Uterus (tissue), 4 donors: ENCODE measurements around the gene FSHB. TPM values are rescaled to one million over a fixed set of nuclear protein-coding genes. Genes with fewer than 3 reads are reported as not detected.

Source experiments
- DNase-seq, 2 donors: peaks; one replicate each; pipeline ENCODE4 v3.0.0-alpha.2; 2019 to 2020
- H3K27ac ChIP-seq, 2 donors: fragments of 200-600 bp; sonication (generic); 1 replicate in 1 of 2; 2 replicates in 1 of 2; pipeline ENCODE4 v1.5.1; 2016 to 2018
- H3K27me3 ChIP-seq, 2 donors: fragments of 200-600 bp; sonication (generic); one replicate each; pipeline ENCODE4 v1.5.1; 2018 to 2019; ENCODE audit warnings: control low read depth in 1 of 2
- H3K36me3 ChIP-seq, 2 donors: fragments of 200-600 bp; sonication (generic); one replicate each; pipeline ENCODE4 v1.5.1; 2019; ENCODE audit warnings: control low read depth in 1 of 2
- H3K4me1 ChIP-seq, 2 donors: fragments of 200-600 bp; sonication (generic); one replicate each; pipeline ENCODE4 v1.5.1; 2018 to 2019; ENCODE audit warnings: control low read depth in 1 of 2
- H3K4me3 ChIP-seq, 2 donors: fragments of 200-600 bp; sonication (generic); 1 replicate in 1 of 2; 2 replicates in 1 of 2; pipeline ENCODE4 v1.5.1; 2018 to 2019; ENCODE audit warnings: mild to moderate bottlenecking in 1 of 2
- H3K9me3 ChIP-seq, 2 donors: fragments of 200-600 bp; sonication (generic); one replicate each; pipeline ENCODE4 v1.5.1; 2019; ENCODE audit warnings: control low read depth in 1 of 2
- POLR2A ChIP-seq, 2 donors: fragments of 450-650 bp; IDR thresholded peaks; one replicate each; pipeline ENCODE4 v1.6.1; 2016; ENCODE audit warnings: antibody characterized with exemption in 2 of 2, mild to moderate bottlenecking in 1 of 2, moderate library complexity in 1 of 2
- intact Hi-C: fragments of 100-400 bp; cut with DNase I; formaldehyde crosslinking; loops from one replicate; pipeline ENCODE4 v1.15.1; 2023; ENCODE audit warnings: low total_unique reads
- total RNA-seq, 4 donors: library from RNA; depleted of rRNA in 3 of 4; stranded (reverse); fragments of >200 nt in 3 of 4; gene quantifications; one replicate each; pipeline versions ENCODE4 v1.1.0 to v1.2.4, GENCODE V29; 2014 to 2023
- TF ChIP-seq, protein P1 (sequence below), 4 experiments: fragments of 200-600 bp in 2 of 4; fragments of 450-650 bp in 2 of 4; sonication (generic) in 2 of 4; IDR thresholded peaks; one replicate each; pipeline ENCODE4 v1.5.1; 2016 to 2019; ENCODE audit warnings: antibody characterized with exemption in 4 of 4, mild to moderate bottlenecking in 2 of 4, moderate library complexity in 1 of 4
- donor health status: DM: yes; HTN: yes; CAD: no.

The FSHB gene
- total RNA-seq, 4 donors from 2014 or later, result not detected

DNA sequence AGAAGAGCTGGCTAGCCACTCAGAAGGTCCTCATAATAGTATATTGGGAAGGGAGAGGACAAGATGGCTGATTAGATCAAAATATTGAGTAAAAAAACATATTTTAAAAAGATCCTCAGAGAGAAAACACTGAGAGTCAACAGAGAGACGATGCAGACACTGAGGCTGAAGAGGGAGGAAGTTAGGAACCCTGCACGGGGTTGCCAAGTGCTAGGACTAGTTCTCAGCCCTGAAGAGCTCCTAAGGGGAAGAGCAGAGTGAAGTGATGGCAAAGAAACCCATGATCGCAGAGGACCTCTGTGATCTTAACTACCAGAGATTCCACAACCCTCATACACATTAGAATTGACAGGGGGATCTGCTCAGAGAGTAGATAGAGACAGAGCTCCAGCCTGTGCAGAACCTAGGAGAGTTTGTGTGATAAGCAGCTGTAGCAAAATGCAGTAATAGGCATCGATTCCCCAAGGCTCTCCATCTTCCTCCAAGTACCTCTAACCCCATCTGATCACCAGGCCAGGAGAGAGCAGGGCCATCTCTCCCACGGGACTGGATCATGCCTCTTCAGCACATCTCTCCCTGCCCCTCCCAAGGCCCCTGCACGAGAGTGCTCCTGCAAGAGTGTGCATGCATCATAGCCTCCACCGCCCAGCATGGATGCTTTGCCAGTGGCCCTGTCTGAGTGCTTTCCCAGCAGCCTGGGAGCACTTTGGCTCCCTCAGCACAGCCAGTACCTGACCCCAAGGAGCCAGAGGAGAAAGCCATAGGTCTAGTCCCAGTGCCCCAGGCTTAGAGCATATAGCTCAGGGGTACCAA lies 50.9 kb downstream of the FSHB start:
- H3K4me1 ChIP-seq, result no peaks in the 10 kb centered on the region
- TF ChIP-seq, protein P1, sequence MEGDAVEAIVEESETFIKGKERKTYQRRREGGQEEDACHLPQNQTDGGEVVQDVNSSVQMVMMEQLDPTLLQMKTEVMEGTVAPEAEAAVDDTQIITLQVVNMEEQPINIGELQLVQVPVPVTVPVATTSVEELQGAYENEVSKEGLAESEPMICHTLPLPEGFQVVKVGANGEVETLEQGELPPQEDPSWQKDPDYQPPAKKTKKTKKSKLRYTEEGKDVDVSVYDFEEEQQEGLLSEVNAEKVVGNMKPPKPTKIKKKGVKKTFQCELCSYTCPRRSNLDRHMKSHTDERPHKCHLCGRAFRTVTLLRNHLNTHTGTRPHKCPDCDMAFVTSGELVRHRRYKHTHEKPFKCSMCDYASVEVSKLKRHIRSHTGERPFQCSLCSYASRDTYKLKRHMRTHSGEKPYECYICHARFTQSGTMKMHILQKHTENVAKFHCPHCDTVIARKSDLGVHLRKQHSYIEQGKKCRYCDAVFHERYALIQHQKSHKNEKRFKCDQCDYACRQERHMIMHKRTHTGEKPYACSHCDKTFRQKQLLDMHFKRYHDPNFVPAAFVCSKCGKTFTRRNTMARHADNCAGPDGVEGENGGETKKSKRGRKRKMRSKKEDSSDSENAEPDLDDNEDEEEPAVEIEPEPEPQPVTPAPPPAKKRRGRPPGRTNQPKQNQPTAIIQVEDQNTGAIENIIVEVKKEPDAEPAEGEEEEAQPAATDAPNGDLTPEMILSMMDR (IDR thresholded peaks at IDR 0.05), result no peak
- no peak for TF ChIP-seq POLR2A (IDR thresholded peaks at IDR 0.05)
- intact Hi-C loops, result no loop called here
- no peaks in the 10 kb centered on the region for H3K9me3 ChIP-seq
- no peak overlapping the region for H3K4me3 ChIP-seq
- no peak for DNase-seq
- no peaks in the 10 kb centered on the region for H3K36me3 ChIP-seq
- no peaks in the 10 kb centered on the region for H3K27me3 ChIP-seq
- no peak overlapping the region for H3K27ac ChIP-seq

DNA sequence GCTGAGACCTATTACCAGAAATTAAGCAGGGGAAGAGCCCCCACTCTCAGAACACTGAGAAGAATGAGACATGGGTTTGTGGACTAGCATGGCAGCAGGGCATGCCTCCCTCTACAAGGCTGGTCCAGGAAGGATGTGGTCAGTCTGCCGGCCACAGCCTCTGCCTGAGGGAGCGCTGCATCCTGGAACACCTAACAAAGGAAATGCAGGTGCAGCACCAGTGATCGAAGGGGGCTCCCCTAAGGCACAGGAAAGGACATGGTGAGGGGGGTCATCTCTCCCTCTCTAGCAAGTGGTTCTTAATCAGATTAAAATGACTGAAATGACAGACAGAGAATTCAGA lies 51.4 kb downstream of the FSHB start:
- no peaks in the 10 kb centered on the region for H3K27me3 ChIP-seq
- H3K27ac ChIP-seq, result no peak overlapping the region
- DNase-seq, result no peak
- H3K4me3 ChIP-seq, result no peak overlapping the region
- intact Hi-C loops, result no loop called here
- H3K4me1 ChIP-seq, result no peaks in the 10 kb centered on the region
- no peaks in the 10 kb centered on the region for H3K9me3 ChIP-seq
- TF ChIP-seq POLR2A (IDR thresholded peaks at IDR 0.05), result no peak
- TF ChIP-seq, protein P1 (IDR thresholded peaks at IDR 0.05), result no peak
- H3K36me3 ChIP-seq, result no peaks in the 10 kb centered on the region

Other genes starting within 250 kb of the FSHB start
- gene KCNA4, start 214.0 kb upstream of the FSHB start, total RNA-seq, result 1 to 10 TPM in 1 of 4 donors, under 1 TPM in 1, not detected in 2; 0.88 to 5.7 TPM
- 10 to 100 TPM; 38.5 to 90.2 (median 56.1) TPM for gene ARL14EP, start 92.1 kb downstream of the FSHB start, total RNA-seq